ENCODE results near the gene TNFRSF1A.

Gene TNFRSF1A

GRCh38 chr12:6323340-6323994 is 18.4 kb downstream of the TNFRSF1A start:
- no peak for DNase-seq (ENCODE audit: low read depth)

- no peak for DNase-seq (ENCODE audit: low read depth)
These were observed 18.9 kb downstream of the TNFRSF1A start for GRCh38 chr12:6322969-6323339.

- DNase-seq (ENCODE audit: low read depth): no peak
These were observed 19.5 kb downstream of the TNFRSF1A start for GRCh38 chr12:6322352-6322751.

GRCh38 chr12:6321905-6322304 is 20.0 kb downstream of the TNFRSF1A start:
- DNase-seq (ENCODE audit: low read depth): no peak

GRCh38 chr12:6319446-6319845 is 22.4 kb downstream of the TNFRSF1A start:
- no peak for DNase-seq (ENCODE audit: low read depth)

GRCh38 chr12:6318440-6318879 is 23.4 kb downstream of the TNFRSF1A start:
- no peak for DNase-seq (ENCODE audit: low read depth)

- DNase-seq (ENCODE audit: low read depth): no peak
These were observed 24.0 kb downstream of the TNFRSF1A start for GRCh38 chr12:6317693-6318439.

GRCh38 chr12:6316921-6317692 is 24.8 kb downstream of the TNFRSF1A start:
- no peak for DNase-seq (ENCODE audit: low read depth)

- DNase-seq (ENCODE audit: low read depth): no peak
These were observed 25.9 kb downstream of the TNFRSF1A start for GRCh38 chr12:6315704-6316597.

- DNase-seq (ENCODE audit: low read depth): no peak
These were observed 26.7 kb downstream of the TNFRSF1A start for GRCh38 chr12:6315184-6315583.

- DNase-seq (ENCODE audit: low read depth): no peak
These were observed 27.1 kb downstream of the TNFRSF1A start for GRCh38 chr12:6314776-6315175.

GRCh38 chr12:6313326-6313940 is 28.4 kb downstream of the TNFRSF1A start:
- DNase-seq (ENCODE audit: low read depth): no peak

- DNase-seq (ENCODE audit: low read depth): no peak
These were observed 29.1 kb downstream of the TNFRSF1A start for GRCh38 chr12:6312529-6313325.

- no peak for DNase-seq (ENCODE audit: low read depth)
These were observed 29.9 kb downstream of the TNFRSF1A start for GRCh38 chr12:6311822-6312528.

- no peak for DNase-seq (ENCODE audit: low read depth)
These were observed 30.9 kb downstream of the TNFRSF1A start for GRCh38 chr12:6310771-6311610.

GRCh38 chr12:6307529-6307928 is 34.3 kb downstream of the TNFRSF1A start:
- DNase-seq (ENCODE audit: low read depth): no peak

GRCh38 chr12:6306599-6307220 is 35.2 kb downstream of the TNFRSF1A start:
- DNase-seq (ENCODE audit: low read depth): no peak

GRCh38 chr12:6306151-6306550 is 35.7 kb downstream of the TNFRSF1A start:
- DNase-seq (ENCODE audit: low read depth): no peak

GRCh38 chr12:6303071-6303470 is 38.8 kb downstream of the TNFRSF1A start:
- DNase-seq (ENCODE audit: low read depth): no peak

Data from stimulated activated CD8-positive, alpha-beta memory T cell treated with anti-CD3 and anti-CD28 coated beads, Interleukin-7, amount 100 ng/mL, for 24 hours (primary cell).